GM12878 (cell line): ENCODE data around the gene CLSTN2. TPM values are rescaled to one million over a fixed set of nuclear protein-coding genes. Genes with fewer than 3 reads are reported as not detected.

Experiments used
- ATAC-seq: fragments of 200-7000 bp; cut with Tn5 transposase; 3 replicates; pipeline ENCODE4 v1.9.1; 2020; ENCODE audit warnings: mild to moderate bottlenecking, moderate library complexity
- BruUV-seq: library from RNA; stranded (reverse); fragments of 400-500 nt; replicated peaks from 2 replicates; lab custom pipeline; 2021; lab: Mats Ljungman, UMichigan
- CTCF ChIA-PET: fragments of 300-600 bp; sonication (Branson Sonifier 250); formaldehyde crosslinking; extraction: SDS; loops from one replicate; lab custom pipeline; 2021; ENCODE audit warnings: inconsistent platforms; lab: Yijun Ruan, JAX
- POLR2A ChIA-PET: fragments of 350-600 bp; formaldehyde crosslinking; extraction: SDS; loops from one replicate; lab custom pipeline; 2021; ENCODE audit warnings: inconsistent platforms; lab: Charles Lee
- RAD21 ChIA-PET: fragments of 300-600 bp; sonication (Branson Sonifier 250); formaldehyde crosslinking; loops from one replicate; lab custom pipeline; 2023; ENCODE audit warnings: antibody characterized with exemption; ENCODE audit not compliant: unreplicated experiment; lab: Charles Lee
- SMC1A ChIA-PET: fragments of 300-600 bp; sonication (Branson Sonifier 250); formaldehyde crosslinking; loops from one replicate; lab custom pipeline; 2023; ENCODE audit not compliant: unreplicated experiment, uncharacterized antibody; lab: Charles Lee
- DNase-seq: peaks from one replicate; pipeline ENCODE4 v3.0.0-alpha.2; 2011; ENCODE audit warnings: low read depth, low spot score
- FAIRE-seq: peaks from 3 replicates; lab custom pipeline; 2011; peaks lifted over from hg19 to GRCh38; lab: Jason Lieb, UNC
- H2AFZ ChIP-seq: 2 replicates; pipeline ENCODE4 v1.6.0; 2011; ENCODE audit warnings: low read depth, low read length, control low read depth; ENCODE audit not compliant: control insufficient read depth
- H3K27ac ChIP-seq: 2 replicates; pipeline ENCODE4 v1.5.1; 2011; ENCODE audit warnings: control low read depth; ENCODE audit not compliant: control insufficient read depth, insufficient read depth
- H3K27me3 ChIP-seq, 2 experiments: replicated peaks in 1 of 2; 2 replicates each; pipeline versions ENCODE4 v1.6.0 to v1.6.1; 2011; ENCODE audit warnings: low read length in 1 of 2; ENCODE audit not compliant: control insufficient read depth in 2 of 2, insufficient read depth in 2 of 2
- H3K36me3 ChIP-seq, 2 experiments: 2 replicates each; pipeline ENCODE4 v1.5.1; 2011; ENCODE audit warnings: low read length in 1 of 2; ENCODE audit not compliant: control insufficient read depth in 2 of 2, insufficient read depth in 2 of 2
- H3K4me1 ChIP-seq: 2 replicates; pipeline ENCODE4 v1.6.1; 2011; ENCODE audit warnings: mild to moderate bottlenecking, low read length, moderate library complexity, mixed read lengths; ENCODE audit not compliant: control insufficient read depth, insufficient read depth
- H3K4me2 ChIP-seq: 2 replicates; pipeline ENCODE4 v1.6.0; 2011; ENCODE audit warnings: control low read depth; ENCODE audit not compliant: control insufficient read depth, insufficient read depth
- H3K4me3 ChIP-seq: fragments of 200-600 bp; sonication (generic); 2 replicates; pipeline ENCODE4 v1.5.1; 2016
- H3K79me2 ChIP-seq: 2 replicates; pipeline ENCODE4 v1.6.0; 2011; ENCODE audit warnings: low read length; ENCODE audit not compliant: control insufficient read depth, insufficient read depth
- H3K9ac ChIP-seq: 2 replicates; pipeline ENCODE4 v1.8.0; 2011; ENCODE audit warnings: low read length, control low read depth, mixed read lengths; ENCODE audit not compliant: control insufficient read depth, insufficient read depth
- H3K9me3 ChIP-seq: replicated peaks from 3 replicates; pipeline ENCODE4 v1.5.1; 2011; ENCODE audit warnings: mild to moderate bottlenecking, low read length; ENCODE audit not compliant: control insufficient read depth, insufficient read depth
- H4K20me1 ChIP-seq: 2 replicates; pipeline ENCODE4 v1.6.0; 2011; ENCODE audit not compliant: control insufficient read depth, insufficient read depth
- GATAD2B ChIP-seq: fragments of 450-650 bp; conservative IDR thresholded peaks from 2 replicates; pipeline ENCODE4 v1.6.1; 2017; ENCODE audit warnings: low read depth, mild to moderate bottlenecking, moderate library complexity
- HDAC6 ChIP-seq: fragments of 200-600 bp; sonication (generic); IDR thresholded peaks from one replicate; pipeline ENCODE4 v1.8.0; 2017; ENCODE audit warnings: antibody characterized with exemption; ENCODE audit not compliant: unreplicated experiment
- NFYA ChIP-seq: IDR thresholded peaks from 2 replicates; pipeline ENCODE4 v1.6.1; 2011; ENCODE audit warnings: low read depth, mild to moderate bottlenecking, low read length, improper control_type of control experiment, borderline replicate concordance
- PAX5 ChIP-seq: IDR thresholded peaks from 2 replicates; pipeline ENCODE4 v1.6.1; 2011; ENCODE audit warnings: low read depth, low read length, borderline replicate concordance
- POLR2A ChIP-seq: IDR thresholded peaks from 2 replicates; pipeline ENCODE4 v1.6.1; 2011; ENCODE audit warnings: low read depth, mild to moderate bottlenecking, low read length
- RUNX3 ChIP-seq: IDR thresholded peaks from 2 replicates; pipeline ENCODE4 v1.6.1; 2012; ENCODE audit warnings: low read length, inconsistent platforms
- ZSCAN29 ChIP-seq: fragments of 450-650 bp; IDR thresholded peaks from 2 replicates; pipeline ENCODE4 v1.6.1; 2017; ENCODE audit warnings: mild to moderate bottlenecking, moderate library complexity
- WGBS: methylation state at CpG from one replicate; pipeline ENCODE4 v1.1.6; 2016; ENCODE audit warnings: low lambda C conversion rate; ENCODE audit not compliant: insufficient replicate concordance, insufficient coverage; ENCODE audit errors: missing lambda C conversion rate; 5-methylcytosine and 5-hydroxymethylcytosine counted together
- in situ Hi-C: fragments of 300-500 bp; cut with MboI; formaldehyde crosslinking; loops from 9 replicates; pipeline ENCODE4 v1.14.3; 2018; ENCODE audit warnings: mixed read lengths
- intact Hi-C: fragments of 100-400 bp; cut with micrococcal nuclease; formaldehyde crosslinking; loops from one replicate; pipeline ENCODE4 v1.14.2; 2022; ENCODE audit not compliant: unreplicated experiment
- polyA plus RNA-seq, 11 experiments: library from polyadenylated mRNA; depleted of rRNA in 4 of 11; unstranded in 6 of 11; stranded (reverse) in 5 of 11; fragments of >200 nt; fragmentation: Nextera tagmentation in 4 of 11; fragmentation: Illumina TruSeq in 1 of 11; extraction: Ambion mirVana in 4 of 11; extraction: Trizol in 1 of 11; gene quantifications; 1 replicate in 1 of 11; 2 replicates in 10 of 11; pipeline versions ENCODE4 v1.2.1 to v1.2.3, GENCODE V29; 2011 to 2016; ENCODE audit warnings: inconsistent platforms in 2 of 11, missing spikeins in 2 of 11, low read depth in 1 of 11
- total RNA-seq, 4 experiments: library from RNA; depleted of rRNA in 3 of 4; stranded (reverse); fragments of >200 nt in 3 of 4; fragmentation: Illumina TruSeq in 1 of 4; extraction: Trizol in 1 of 4; gene quantifications; 2 replicates each; pipeline versions ENCODE4 v1.2.1 to v1.2.3, GENCODE V29; 2013 to 2021
- TF ChIP-seq, protein P1 (sequence below): fragments of 150-350 bp; IDR thresholded peaks from 2 replicates; pipeline ENCODE4 v1.6.1; 2014; ENCODE audit warnings: mild to moderate bottlenecking, low read depth, low read length
- TF ChIP-seq, protein P2 (sequence below): IDR thresholded peaks from 2 replicates; pipeline ENCODE4 v1.6.1; 2012; ENCODE audit warnings: low read depth, low read length, improper control_type of control experiment
- TF ChIP-seq, protein P3 (sequence below): fragments of 150-350 bp; IDR thresholded peaks from 2 replicates; pipeline ENCODE4 v1.6.1; 2016; ENCODE audit warnings: low read depth, low read length

Gene CLSTN2
- total and polyA plus RNA-seq, 10 of the 15 experiments (the other 5 are each of a cell fraction or from before 2014, with no cell fraction given) = under 0.01 to 0.10 (median under 0.01) TPM; not detected in 5

DNA sequence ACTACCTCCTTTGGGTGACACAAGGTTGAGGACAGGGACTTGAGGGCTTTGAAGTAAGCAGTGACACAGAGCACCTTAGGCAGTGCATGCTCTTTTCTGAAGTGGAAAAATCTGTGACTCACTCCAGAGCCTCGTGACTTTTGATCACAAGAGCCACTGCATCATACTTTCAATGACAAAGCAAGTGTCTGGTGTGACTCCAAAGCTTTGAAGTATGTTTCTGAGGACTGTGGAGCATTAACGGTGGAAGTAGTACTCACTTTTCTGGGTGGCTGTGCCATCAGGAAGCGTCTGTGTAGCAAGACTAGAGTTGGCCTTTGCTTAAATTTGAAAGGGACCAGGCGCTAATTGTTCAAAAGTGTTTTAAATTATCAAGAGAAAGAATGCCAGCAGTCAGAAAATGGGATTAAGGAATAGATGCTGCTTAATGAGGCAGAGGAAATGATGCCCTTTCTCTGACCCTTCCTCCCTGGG lies 532.2 kb downstream of the CLSTN2 start:
- Histone ChIP-seq H3K9ac (no peak overlapping the region), H3K4me1 (no peaks in the 10 kb centered on the region), H3K9me3 (no peaks in the 10 kb centered on the region), H3K27ac (no peak overlapping the region), H3K27me3 (peaks cover 0 to 3% of the 10 kb centered on the region in 2 experiments; a peak in 2 of 4 replicates), H3K36me3 (no peaks in the 10 kb centered on the region), H3K4me2 (no peak overlapping the region), H3K4me3 (no peak overlapping the region), H3K79me2 (no peaks in the 10 kb centered on the region), H2AFZ (no peak overlapping the region), H4K20me1 (no peaks in the 10 kb centered on the region)
- CTCF ChIA-PET = interaction anchor here (0.7 to 1.1 kb wide), 2 partner anchors 14 to 725 kb away, joined by 3 read pairs; no protein-coding TSS in a partner anchor
- no peak; the same call in 1 of the 3 replicates for ATAC-seq
- FAIRE-seq = no peak
- RAD21 ChIA-PET = no interaction called here
- intact Hi-C loops = no loop called here
- no peak for TF ChIP-seq POLR2A
- TF ChIP-seq PAX5 = no peak
- no peak for TF ChIP-seq RUNX3
- no peak for TF ChIP-seq GATAD2B
- no peak for TF ChIP-seq NFYA
- 9% methylated on average over 3 of the region's 4 CpGs for WGBS
- POLR2A ChIA-PET = no interaction called here
- no TSS peak for BruUV-seq
- in situ Hi-C loops = no loop called here
- no peak for DNase-seq
- SMC1A ChIA-PET = no interaction called here

DNA sequence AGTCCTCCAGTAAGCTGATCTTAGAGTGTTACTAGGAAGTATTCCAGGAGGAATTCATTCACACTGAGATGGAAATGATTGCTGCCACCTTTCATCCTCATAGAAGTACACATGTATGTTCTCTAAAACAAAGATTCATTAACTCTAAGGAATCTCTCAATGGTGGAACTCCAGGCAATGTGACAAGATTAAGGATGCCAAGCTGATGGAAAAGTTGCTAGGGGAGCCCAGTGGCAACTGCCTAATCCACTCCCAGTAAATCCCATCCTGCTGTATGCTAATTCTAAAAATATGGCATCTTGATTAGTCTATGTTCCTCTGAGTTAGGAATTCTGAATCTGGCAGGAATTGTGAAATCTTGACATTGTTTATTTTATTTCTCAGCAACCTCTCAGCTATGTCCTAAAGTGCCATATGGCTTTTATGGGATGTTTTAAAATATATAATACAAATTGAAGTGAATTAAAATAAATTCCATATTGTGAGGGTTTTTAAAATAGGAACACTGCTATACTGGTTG lies 532.9 kb downstream of the CLSTN2 start:
- in situ Hi-C loops = no loop called here
- no peak for FAIRE-seq
- H3K9me3 ChIP-seq = no peaks in the 10 kb centered on the region
- no peak overlapping the region for H3K4me2 ChIP-seq
- no peak for DNase-seq
- no peaks in the 10 kb centered on the region for H3K79me2 ChIP-seq
- H3K27me3 ChIP-seq = peaks cover 0 to 3% of the 10 kb centered on the region in 2 experiments; a peak in 2 of 4 replicates
- ChIA-PET POLR2A (no interaction called here), CTCF (interaction anchor here (1.1 kb wide), 1 partner anchor 15 kb away, joined by 3 read pairs; no protein-coding TSS in a partner anchor), SMC1A (no interaction called here), RAD21 (no interaction called here)
- intact Hi-C loops = no loop called here
- no peak overlapping the region for H3K27ac ChIP-seq
- H4K20me1 ChIP-seq = no peaks in the 10 kb centered on the region
- ATAC-seq = no peak
- H3K9ac ChIP-seq = no peak overlapping the region
- no peak overlapping the region for H2AFZ ChIP-seq
- no TSS peak for BruUV-seq
- H3K4me1 ChIP-seq = no peaks in the 10 kb centered on the region
- H3K36me3 ChIP-seq = no peaks in the 10 kb centered on the region
- no peak overlapping the region for H3K4me3 ChIP-seq
- TF ChIP-seq, protein P1, sequence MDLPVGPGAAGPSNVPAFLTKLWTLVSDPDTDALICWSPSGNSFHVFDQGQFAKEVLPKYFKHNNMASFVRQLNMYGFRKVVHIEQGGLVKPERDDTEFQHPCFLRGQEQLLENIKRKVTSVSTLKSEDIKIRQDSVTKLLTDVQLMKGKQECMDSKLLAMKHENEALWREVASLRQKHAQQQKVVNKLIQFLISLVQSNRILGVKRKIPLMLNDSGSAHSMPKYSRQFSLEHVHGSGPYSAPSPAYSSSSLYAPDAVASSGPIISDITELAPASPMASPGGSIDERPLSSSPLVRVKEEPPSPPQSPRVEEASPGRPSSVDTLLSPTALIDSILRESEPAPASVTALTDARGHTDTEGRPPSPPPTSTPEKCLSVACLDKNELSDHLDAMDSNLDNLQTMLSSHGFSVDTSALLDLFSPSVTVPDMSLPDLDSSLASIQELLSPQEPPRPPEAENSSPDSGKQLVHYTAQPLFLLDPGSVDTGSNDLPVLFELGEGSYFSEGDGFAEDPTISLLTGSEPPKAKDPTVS = no peak
- TF ChIP-seq, protein P2, sequence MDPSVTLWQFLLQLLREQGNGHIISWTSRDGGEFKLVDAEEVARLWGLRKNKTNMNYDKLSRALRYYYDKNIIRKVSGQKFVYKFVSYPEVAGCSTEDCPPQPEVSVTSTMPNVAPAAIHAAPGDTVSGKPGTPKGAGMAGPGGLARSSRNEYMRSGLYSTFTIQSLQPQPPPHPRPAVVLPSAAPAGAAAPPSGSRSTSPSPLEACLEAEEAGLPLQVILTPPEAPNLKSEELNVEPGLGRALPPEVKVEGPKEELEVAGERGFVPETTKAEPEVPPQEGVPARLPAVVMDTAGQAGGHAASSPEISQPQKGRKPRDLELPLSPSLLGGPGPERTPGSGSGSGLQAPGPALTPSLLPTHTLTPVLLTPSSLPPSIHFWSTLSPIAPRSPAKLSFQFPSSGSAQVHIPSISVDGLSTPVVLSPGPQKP = no peak
- TF ChIP-seq ZSCAN29 (no peak), HDAC6 (no peak)
- TF ChIP-seq, protein P3, sequence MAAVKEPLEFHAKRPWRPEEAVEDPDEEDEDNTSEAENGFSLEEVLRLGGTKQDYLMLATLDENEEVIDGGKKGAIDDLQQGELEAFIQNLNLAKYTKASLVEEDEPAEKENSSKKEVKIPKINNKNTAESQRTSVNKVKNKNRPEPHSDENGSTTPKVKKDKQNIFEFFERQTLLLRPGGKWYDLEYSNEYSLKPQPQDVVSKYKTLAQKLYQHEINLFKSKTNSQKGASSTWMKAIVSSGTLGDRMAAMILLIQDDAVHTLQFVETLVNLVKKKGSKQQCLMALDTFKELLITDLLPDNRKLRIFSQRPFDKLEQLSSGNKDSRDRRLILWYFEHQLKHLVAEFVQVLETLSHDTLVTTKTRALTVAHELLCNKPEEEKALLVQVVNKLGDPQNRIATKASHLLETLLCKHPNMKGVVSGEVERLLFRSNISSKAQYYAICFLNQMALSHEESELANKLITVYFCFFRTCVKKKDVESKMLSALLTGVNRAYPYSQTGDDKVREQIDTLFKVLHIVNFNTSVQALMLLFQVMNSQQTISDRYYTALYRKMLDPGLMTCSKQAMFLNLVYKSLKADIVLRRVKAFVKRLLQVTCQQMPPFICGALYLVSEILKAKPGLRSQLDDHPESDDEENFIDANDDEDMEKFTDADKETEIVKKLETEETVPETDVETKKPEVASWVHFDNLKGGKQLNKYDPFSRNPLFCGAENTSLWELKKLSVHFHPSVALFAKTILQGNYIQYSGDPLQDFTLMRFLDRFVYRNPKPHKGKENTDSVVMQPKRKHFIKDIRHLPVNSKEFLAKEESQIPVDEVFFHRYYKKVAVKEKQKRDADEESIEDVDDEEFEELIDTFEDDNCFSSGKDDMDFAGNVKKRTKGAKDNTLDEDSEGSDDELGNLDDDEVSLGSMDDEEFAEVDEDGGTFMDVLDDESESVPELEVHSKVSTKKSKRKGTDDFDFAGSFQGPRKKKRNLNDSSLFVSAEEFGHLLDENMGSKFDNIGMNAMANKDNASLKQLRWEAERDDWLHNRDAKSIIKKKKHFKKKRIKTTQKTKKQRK = no peak
